K562 (cell line): ENCODE data around the gene HSPB6. TPM values are rescaled to one million over a fixed set of nuclear protein-coding genes. Genes with fewer than 3 reads are reported as not detected.
A peak's percentile ranks its signal among the peaks of the same experiment; 100 is the strongest.

Experiments used
- CBFA2T3 ChIP-seq: fragments of 450-650 bp; IDR thresholded peaks from 2 replicates; pipeline ENCODE4 v1.6.1; 2017
- CREB5 ChIP-seq: fragments of 250-450 bp; sonication (Bioruptor Pico); IDR thresholded peaks from 2 replicates; pipeline ENCODE4 v1.5.0; 2020; ENCODE audit warnings: mild to moderate bottlenecking
- FOXP4 ChIP-seq: sonication (generic); formaldehyde crosslinking; IDR thresholded peaks from 2 replicates; pipeline ENCODE4 v1.8.0; 2022; ENCODE audit warnings: mild to moderate bottlenecking, missing genetic modification reagents, borderline replicate concordance
- GABPA ChIP-seq: fragments of 200-800 bp; sonication (Bioruptor generic); conservative IDR thresholded peaks from 2 replicates; pipeline ENCODE4 v1.6.1; 2016; ENCODE audit warnings: low read depth, missing genetic modification characterization, missing compliant biosample characterization
- IRF1 ChIP-seq: sonication (generic); formaldehyde crosslinking; IDR thresholded peaks from 2 replicates; pipeline ENCODE4 v1.8.0; 2022; ENCODE audit warnings: missing genetic modification reagents, mild to moderate bottlenecking, borderline replicate concordance
- NRF1 ChIP-seq, 2 experiments: fragments of 450-650 bp; IDR thresholded peaks in 1 of 2; conservative IDR thresholded peaks in 1 of 2; 2 replicates each; pipeline ENCODE4 v1.6.1; 2014; ENCODE audit warnings: mild to moderate bottlenecking in 2 of 2
- SPI1 ChIP-seq: IDR thresholded peaks from 2 replicates; pipeline ENCODE4 v1.6.1; 2011; ENCODE audit warnings: low read depth, low read length, control low read depth, borderline replicate concordance
- polyA plus RNA-seq, 8 experiments: library from polyadenylated mRNA; depleted of rRNA in 4 of 8; stranded (reverse) in 5 of 8; unstranded in 3 of 8; fragments of >200 nt; fragmentation: Nextera tagmentation in 2 of 8; fragmentation: Illumina TruSeq in 1 of 8; extraction: Ambion mirVana in 2 of 8; extraction: Trizol in 1 of 8; gene quantifications; 2 replicates each; pipeline versions ENCODE4 v1.2.1 to v1.2.3, GENCODE V29; 2011 to 2014; ENCODE audit warnings: inconsistent platforms in 1 of 8, missing spikeins in 1 of 8
- total RNA-seq, 7 experiments: library from RNA; depleted of rRNA in 6 of 7; stranded (reverse); fragments of >200 nt in 6 of 7; fragmentation: Illumina TruSeq in 2 of 7; extraction: Trizol in 2 of 7; gene quantifications; 2 replicates each; pipeline versions ENCODE4 v1.2.1 to v1.2.3, GENCODE V29; 2011 to 2021; ENCODE audit warnings: low replicate concordance in 1 of 7
- TF ChIP-seq, protein P1 (sequence below): fragments of 450-650 bp; conservative IDR thresholded peaks from 2 replicates; pipeline ENCODE4 v1.6.1; 2016; ENCODE audit warnings: missing genetic modification characterization, low read depth, mild to moderate bottlenecking, control low read depth, missing compliant biosample characterization

The HSPB6 gene
- total and polyA plus RNA-seq, 9 of the 15 experiments (the other 6 are each of a cell fraction or from before 2014, with no cell fraction given), result 0.55 TPM; not detected in 8

GRCh38 chr19:35745328-35746086 lies 11.3 kb downstream of the HSPB6 start, which contains the start of the genes PSENEN and U2AF1L4 (continued):
- TF ChIP-seq CREB5 (CRISPR knock-in tag), result no peak
- TF ChIP-seq, protein P1, sequence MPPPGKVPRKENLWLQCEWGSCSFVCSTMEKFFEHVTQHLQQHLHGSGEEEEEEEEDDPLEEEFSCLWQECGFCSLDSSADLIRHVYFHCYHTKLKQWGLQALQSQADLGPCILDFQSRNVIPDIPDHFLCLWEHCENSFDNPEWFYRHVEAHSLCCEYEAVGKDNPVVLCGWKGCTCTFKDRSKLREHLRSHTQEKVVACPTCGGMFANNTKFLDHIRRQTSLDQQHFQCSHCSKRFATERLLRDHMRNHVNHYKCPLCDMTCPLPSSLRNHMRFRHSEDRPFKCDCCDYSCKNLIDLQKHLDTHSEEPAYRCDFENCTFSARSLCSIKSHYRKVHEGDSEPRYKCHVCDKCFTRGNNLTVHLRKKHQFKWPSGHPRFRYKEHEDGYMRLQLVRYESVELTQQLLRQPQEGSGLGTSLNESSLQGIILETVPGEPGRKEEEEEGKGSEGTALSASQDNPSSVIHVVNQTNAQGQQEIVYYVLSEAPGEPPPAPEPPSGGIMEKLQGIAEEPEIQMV (tag), result no peak
- TF ChIP-seq IRF1 (CRISPR knock-in tag), result 0 out of 2 replicates have a peak, but pooled peaks have one; percentile 43
- TF ChIP-seq GABPA (tag), result peak; percentile 98
- no peak for TF ChIP-seq CBFA2T3
- peak; percentile 99 for TF ChIP-seq NRF1 (conservative IDR thresholded peaks at IDR 0.05 in 1 of 2, IDR thresholded peaks at IDR 0.05 in 1 of 2)
- no peak for TF ChIP-seq FOXP4 (CRISPR knock-in tag)
- peak; percentile 46; the same call in 1 of the 2 replicates for TF ChIP-seq SPI1
